HepG2 (cell line): ENCODE results near the gene KIF19. TPM values are rescaled to one million over a fixed set of nuclear protein-coding genes. Genes with fewer than 3 reads are reported as not detected.

ENCODE experiments used
- CREM ChIP-seq, 2 experiments: sonication (generic) in 1 of 2; formaldehyde crosslinking in 1 of 2; IDR thresholded peaks; 2 replicates each; pipeline versions ENCODE4 v1.4.0 to v1.6.1; 2016 to 2020; ENCODE audit warnings: antibody characterized with exemption in 1 of 2, mild to moderate bottlenecking in 1 of 2, missing genetic modification reagents in 1 of 2
- GMEB1 ChIP-seq: sonication (generic); formaldehyde crosslinking; IDR thresholded peaks from 2 replicates; pipeline ENCODE4 v1.5.1; 2020; ENCODE audit warnings: missing genetic modification reagents, mild to moderate bottlenecking, borderline replicate concordance
- JUND ChIP-seq: sonication (generic); formaldehyde crosslinking; IDR thresholded peaks from 2 replicates; pipeline ENCODE4 v1.8.0; 2022; ENCODE audit warnings: mild to moderate bottlenecking, missing genetic modification reagents
- MIER2 ChIP-seq: IDR thresholded peaks from 2 replicates; pipeline ENCODE4 v1.6.1; 2016; ENCODE audit warnings: missing biosample characterization, missing genetic modification reagents
- REST ChIP-seq, 2 experiments: IDR thresholded peaks; 2 replicates each; pipeline ENCODE4 v1.6.1; 2011 to 2012; ENCODE audit warnings: low read length in 2 of 2, borderline replicate concordance in 1 of 2, low read depth in 1 of 2, mild to moderate bottlenecking in 1 of 2, moderate library complexity in 1 of 2
- TRIM22 ChIP-seq: fragments of 450-650 bp; IDR thresholded peaks from 2 replicates; pipeline ENCODE4 v1.6.1; 2017
- ZBTB40 ChIP-seq, 2 experiments: fragments of 450-650 bp in 1 of 2; sonication (generic) in 1 of 2; formaldehyde crosslinking in 1 of 2; IDR thresholded peaks; 2 replicates each; pipeline versions ENCODE4 v1.6.1 to v1.8.0; 2016 to 2022; ENCODE audit warnings: antibody characterized with exemption in 1 of 2, mild to moderate bottlenecking in 1 of 2, missing genetic modification reagents in 1 of 2
- ZIK1 ChIP-seq: sonication (generic); formaldehyde crosslinking; IDR thresholded peaks from 2 replicates; pipeline ENCODE4 v1.5.0; 2020; ENCODE audit warnings: mild to moderate bottlenecking, low read depth, missing genetic modification reagents, borderline replicate concordance
- ZNF136 ChIP-seq: sonication (generic); formaldehyde crosslinking; IDR thresholded peaks from 2 replicates; pipeline ENCODE4 v1.8.1; 2022; ENCODE audit warnings: low read depth, mild to moderate bottlenecking, moderate library complexity, missing genetic modification reagents
- ZNF83 ChIP-seq: sonication (generic); formaldehyde crosslinking; IDR thresholded peaks from 2 replicates; pipeline ENCODE4 v1.4.0; 2020; ENCODE audit warnings: missing genetic modification reagents, mild to moderate bottlenecking, borderline replicate concordance
- ZNF850 ChIP-seq: sonication (generic); formaldehyde crosslinking; conservative IDR thresholded peaks from 2 replicates; pipeline ENCODE4 v1.9.0; 2021; ENCODE audit warnings: mild to moderate bottlenecking, missing genetic modification reagents
- polyA plus RNA-seq, 8 experiments: library from polyadenylated mRNA; depleted of rRNA in 3 of 8; stranded (reverse) in 7 of 8; unstranded in 1 of 8; fragments of >200 nt; fragmentation: Illumina TruSeq in 4 of 8; extraction: Trizol in 4 of 8; gene quantifications; 2 replicates each; pipeline versions ENCODE4 v1.2.1 to v1.2.3, GENCODE V29; 2011 to 2016; ENCODE audit warnings: low read depth in 4 of 8, missing spikeins in 1 of 8, mixed read lengths in 1 of 8; ENCODE audit not compliant: insufficient read depth in 1 of 8
- total RNA-seq, 5 experiments: library from RNA; depleted of rRNA; stranded (reverse); fragments of >200 nt; fragmentation: Illumina TruSeq; extraction: Trizol; gene quantifications; 2 replicates each; pipeline ENCODE4 v1.2.3, GENCODE V29; 2016; ENCODE audit warnings: low read depth in 1 of 5

KIF19 gene
- total and polyA plus RNA-seq, 2 of the 13 experiments (the other 11 are each of a cell fraction or from before 2014, with no cell fraction given) = not detected

GRCh38 chr17:74354123-74354522, 28.1 kb downstream of the KIF19 start (continued):
- TF ChIP-seq GMEB1 (no peak), REST (IDR thresholded peaks at IDR 0.05; ENCODE audit: borderline replicate concordance in 1 of 2, low read depth in 1 of 2, low read length in 2 of 2) (no peak), ZNF136 (CRISPR knock-in tag) (no peak), JUND (no peak), CREM (IDR thresholded peaks at IDR 0.05) (no peak), CREM (CRISPR knock-in tag; IDR thresholded peaks at IDR 0.05) (no peak), ZBTB40 (IDR thresholded peaks at IDR 0.05) (no peak), ZBTB40 (CRISPR knock-in tag; IDR thresholded peaks at IDR 0.05) (no peak), ZNF83 (CRISPR knock-in tag) (no peak), ZIK1 (CRISPR knock-in tag) (no peak), ZNF850 (CRISPR knock-in tag) (no peak), TRIM22 (no peak), MIER2 (CRISPR knock-in tag) (peak; percentile 54; the same call in 1 of the 2 replicates)
